ACC112 (cell line): ENCODE results near the gene SMARCB1.

Source experiments
- H2AFZ ChIP-seq: fragments of 200-600 bp; sonication (generic); one replicate; pipeline ENCODE4 v1.6.0; 2017; ENCODE audit warnings: antibody characterized with exemption, low read length; ENCODE audit not compliant: unreplicated experiment
- H3K27ac ChIP-seq: fragments of 200-600 bp; sonication (generic); 2 replicates; pipeline ENCODE4 v1.5.1; 2014; ENCODE audit warnings: low read depth, mild to moderate bottlenecking, antibody characterized with exemption, low read length, moderate library complexity
- H3K27me3 ChIP-seq: fragments of 200-600 bp; sonication (generic); 2 replicates; pipeline ENCODE4 v1.6.1; 2014; ENCODE audit warnings: mild to moderate bottlenecking, antibody characterized with exemption, low read length, moderate library complexity, mixed read lengths; ENCODE audit not compliant: insufficient read depth
- H3K36me3 ChIP-seq: fragments of 200-600 bp; sonication (generic); 2 replicates; pipeline ENCODE4 v1.6.1; 2016; ENCODE audit warnings: mild to moderate bottlenecking, antibody characterized with exemption, low read length, moderate library complexity, mixed read lengths; ENCODE audit not compliant: insufficient read depth
- H3K4me1 ChIP-seq: fragments of 200-600 bp; sonication (generic); one replicate; pipeline ENCODE4 v1.6.1; 2016; ENCODE audit warnings: low read length, mixed read lengths; ENCODE audit not compliant: insufficient read depth, unreplicated experiment, control insufficient read depth
- H3K4me3 ChIP-seq: fragments of 200-600 bp; sonication (generic); 2 replicates; pipeline ENCODE4 v1.5.1; 2014; ENCODE audit warnings: mild to moderate bottlenecking, low read depth, low read length
- H3K79me2 ChIP-seq: fragments of 200-600 bp; sonication (generic); one replicate; pipeline ENCODE4 v1.6.0; 2016; ENCODE audit warnings: low read length; ENCODE audit not compliant: control insufficient read depth, unreplicated experiment, insufficient read depth

Gene SMARCB1

GRCh38 chr22:23841292-23841691 lies 54.5 kb downstream of the SMARCB1 start:
- no peaks in the 10 kb centered on the region for H3K27me3 ChIP-seq
- no peak overlapping the region for H2AFZ ChIP-seq
- peaks cover 3% of the 10 kb centered on the region for H3K4me1 ChIP-seq
- H3K27ac ChIP-seq, result no peak overlapping the region
- H3K36me3 ChIP-seq, result no peaks in the 10 kb centered on the region
- no peaks in the 10 kb centered on the region for H3K79me2 ChIP-seq
- H3K4me3 ChIP-seq, result no peak overlapping the region

- Histone ChIP-seq H3K27me3 (no peaks in the 10 kb centered on the region), H3K4me1 (peaks cover 5% of the 10 kb centered on the region), H3K36me3 (no peaks in the 10 kb centered on the region), H3K4me3 (no peak overlapping the region), H2AFZ (no peak overlapping the region), H3K27ac (no peak overlapping the region), H3K79me2 (no peaks in the 10 kb centered on the region)
Observed at GRCh38 chr22:23841736-23842445, 55.1 kb downstream of the SMARCB1 start.

- no peaks in the 10 kb centered on the region for H3K79me2 ChIP-seq
- peaks cover 5% of the 10 kb centered on the region for H3K4me1 ChIP-seq
- no peak overlapping the region for H3K4me3 ChIP-seq
- H3K27me3 ChIP-seq, result no peaks in the 10 kb centered on the region
- no peak overlapping the region for H2AFZ ChIP-seq
- no peaks in the 10 kb centered on the region for H3K36me3 ChIP-seq
- no peak overlapping the region for H3K27ac ChIP-seq
Observed at GRCh38 chr22:23842599-23842998, 55.8 kb downstream of the SMARCB1 start.

GRCh38 chr22:23844739-23845202 lies 58.0 kb downstream of the SMARCB1 start:
- Histone ChIP-seq H3K27me3 (no peaks in the 10 kb centered on the region), H3K79me2 (no peaks in the 10 kb centered on the region), H2AFZ (no peak overlapping the region), H3K27ac (no peak overlapping the region), H3K4me3 (no peak overlapping the region), H3K4me1 (peaks cover 5% of the 10 kb centered on the region), H3K36me3 (no peaks in the 10 kb centered on the region)

GRCh38 chr22:23845265-23846080 lies 58.7 kb downstream of the SMARCB1 start:
- Histone ChIP-seq H3K4me1 (peaks cover 5% of the 10 kb centered on the region), H2AFZ (no peak overlapping the region), H3K79me2 (no peaks in the 10 kb centered on the region), H3K27me3 (no peaks in the 10 kb centered on the region), H3K36me3 (no peaks in the 10 kb centered on the region), H3K4me3 (no peak overlapping the region), H3K27ac (no peak overlapping the region)

GRCh38 chr22:23846081-23846469 lies 59.3 kb downstream of the SMARCB1 start:
- H3K79me2 ChIP-seq, result no peaks in the 10 kb centered on the region
- H3K4me3 ChIP-seq, result no peak overlapping the region
- H3K27ac ChIP-seq, result no peak overlapping the region
- H3K4me1 ChIP-seq, result peaks cover 5% of the 10 kb centered on the region
- no peaks in the 10 kb centered on the region for H3K27me3 ChIP-seq
- no peaks in the 10 kb centered on the region for H3K36me3 ChIP-seq
- H2AFZ ChIP-seq, result no peak overlapping the region

GRCh38 chr22:23847310-23847920 lies 60.6 kb downstream of the SMARCB1 start:
- Histone ChIP-seq H3K4me3 (no peak overlapping the region), H3K79me2 (no peaks in the 10 kb centered on the region), H3K36me3 (no peaks in the 10 kb centered on the region), H3K27me3 (no peaks in the 10 kb centered on the region), H3K4me1 (peaks cover 5% of the 10 kb centered on the region), H3K27ac (no peak overlapping the region), H2AFZ (no peak overlapping the region)

- Histone ChIP-seq H2AFZ (no peak overlapping the region), H3K27me3 (no peaks in the 10 kb centered on the region), H3K4me1 (peaks cover 5% of the 10 kb centered on the region), H3K27ac (no peak overlapping the region), H3K4me3 (no peak overlapping the region), H3K79me2 (no peaks in the 10 kb centered on the region), H3K36me3 (no peaks in the 10 kb centered on the region)
Observed at GRCh38 chr22:23847991-23848864, 61.5 kb downstream of the SMARCB1 start.

GRCh38 chr22:23849009-23850006 lies 62.5 kb downstream of the SMARCB1 start:
- Histone ChIP-seq H3K4me1 (peaks cover 5% of the 10 kb centered on the region), H2AFZ (no peak overlapping the region), H3K27ac (no peak overlapping the region)

More at GRCh38 chr22:23849009-23850006, 62.5 kb downstream of the SMARCB1 start:
- Histone ChIP-seq H3K79me2 (no peaks in the 10 kb centered on the region), H3K4me3 (no peak overlapping the region), H3K27me3 (no peaks in the 10 kb centered on the region), H3K36me3 (no peaks in the 10 kb centered on the region)
